GM21529 (cell line): ENCODE data around the gene RNF145.
"Not testable (repeated sequence)": the region's sequence is repeated elsewhere in the genome, so short reads cannot be mapped to it uniquely, and the experiment has no call there.

Experiments used
- ATAC-seq: cut with Tn5 transposase; IDR thresholded peaks from one replicate; pipeline ENCODE4 v1.9.1; 2021; ENCODE audit not compliant: unreplicated experiment

The RNF145 gene

DNA sequence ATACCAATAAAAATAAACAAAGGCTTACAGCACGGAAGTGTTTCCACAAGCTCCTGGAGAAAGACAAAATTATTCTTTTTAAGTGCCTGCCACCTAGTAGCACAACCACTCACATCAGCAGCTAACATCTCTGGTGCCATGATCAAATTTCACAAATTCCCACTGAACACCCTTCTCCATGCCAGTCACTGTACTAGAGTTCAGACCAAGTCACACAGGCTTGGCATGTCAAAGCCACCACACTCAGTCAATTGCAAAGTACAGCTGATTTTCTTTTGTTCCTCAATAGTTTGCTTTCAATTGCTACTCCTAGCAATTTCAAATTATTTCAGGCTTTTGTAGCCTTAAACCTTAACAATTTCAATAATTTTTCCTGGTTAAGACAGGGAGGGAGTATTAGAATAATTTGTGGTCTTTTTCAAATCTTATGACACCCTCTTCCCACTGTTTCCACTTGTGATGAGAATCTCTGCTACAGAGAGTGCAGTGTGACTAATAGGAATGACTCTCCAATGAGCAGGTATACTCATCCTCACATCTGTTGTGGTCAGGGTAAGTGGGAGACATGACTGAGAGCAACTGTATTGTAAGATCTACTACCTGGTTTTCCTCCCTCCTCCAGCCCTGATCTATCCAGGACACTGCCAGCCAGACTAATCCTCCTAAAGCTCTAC is 46.2 kb downstream of the RNF145 start:
- ATAC-seq = peak; percentile 56

GRCh38 chr5:159161361-159162214 is 47.8 kb downstream of the RNF145 start:
- ATAC-seq = no peak

DNA sequence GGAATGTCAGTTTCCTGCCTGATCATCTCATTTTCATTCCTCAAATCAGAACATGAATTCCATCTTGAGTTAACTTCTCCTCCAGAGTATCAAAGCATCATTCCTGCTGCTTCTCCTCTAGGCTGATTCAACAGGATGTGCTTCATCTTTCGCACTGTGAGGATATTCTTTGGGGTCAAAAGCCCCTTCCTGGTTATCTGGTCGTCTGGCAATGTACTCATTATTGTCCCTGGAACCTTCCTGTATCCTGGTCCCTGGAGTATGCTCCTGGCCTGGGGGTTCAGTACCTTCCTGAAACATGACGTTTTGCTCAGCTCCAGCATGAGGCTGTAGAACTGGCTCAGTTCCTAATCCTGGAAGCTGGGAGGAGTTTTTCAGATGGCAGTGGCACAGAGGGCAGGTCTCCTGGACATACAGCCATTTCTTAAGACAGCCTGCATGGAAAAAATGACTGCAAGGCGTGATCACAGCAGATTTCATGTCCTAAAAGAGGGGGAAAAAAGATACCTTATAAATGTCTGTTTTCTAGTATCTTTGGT is 50.7 kb downstream of the RNF145 start:
- not testable (repeated sequence) for ATAC-seq

GRCh38 chr5:159157552-159157951 is 51.8 kb downstream of the RNF145 start:
- ATAC-seq = no peak

DNA sequence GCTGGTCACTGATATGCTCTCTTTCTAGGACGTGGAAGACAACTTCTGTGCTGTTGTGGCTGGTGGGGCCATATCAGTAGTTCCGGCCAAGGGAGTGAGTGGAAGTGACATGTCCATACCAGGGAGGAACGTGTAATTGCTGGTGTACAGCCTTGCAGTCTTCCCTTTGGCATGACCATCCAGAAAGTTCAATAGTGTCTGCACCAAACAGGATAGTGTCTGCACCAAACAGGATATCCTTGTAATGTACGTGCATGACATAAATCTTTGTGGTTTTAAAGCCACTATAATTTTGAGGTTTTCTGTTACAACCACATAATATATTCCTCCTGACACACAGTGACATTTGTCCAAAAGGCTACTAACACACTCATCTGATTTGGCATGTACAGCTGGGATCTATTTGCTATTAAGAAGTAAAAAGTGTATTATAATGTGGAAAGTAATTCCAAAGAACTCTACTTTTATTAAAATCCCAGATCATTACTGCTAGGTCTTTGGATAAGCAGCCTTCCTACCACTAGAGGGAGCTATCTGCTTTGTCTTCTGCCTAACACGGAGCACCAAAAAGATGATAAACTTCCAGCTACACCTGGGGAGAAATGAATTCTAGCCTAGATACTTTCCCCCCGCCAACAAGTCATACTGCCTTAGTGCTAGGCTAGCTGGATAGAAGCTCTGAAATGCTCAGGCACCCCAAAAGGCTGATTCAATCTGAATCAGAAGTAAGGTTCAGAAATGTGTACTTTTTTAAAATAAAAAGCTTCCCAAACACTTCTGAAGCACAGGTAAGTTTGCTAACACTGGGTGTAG is 52.7 kb downstream of the RNF145 start:
- ATAC-seq = peak; percentile 76

GRCh38 chr5:159155960-159156359 is 53.4 kb downstream of the RNF145 start:
- ATAC-seq = no peak

- ATAC-seq = no peak
These were observed 56.5 kb downstream of the RNF145 start for GRCh38 chr5:159152876-159153275.

DNA sequence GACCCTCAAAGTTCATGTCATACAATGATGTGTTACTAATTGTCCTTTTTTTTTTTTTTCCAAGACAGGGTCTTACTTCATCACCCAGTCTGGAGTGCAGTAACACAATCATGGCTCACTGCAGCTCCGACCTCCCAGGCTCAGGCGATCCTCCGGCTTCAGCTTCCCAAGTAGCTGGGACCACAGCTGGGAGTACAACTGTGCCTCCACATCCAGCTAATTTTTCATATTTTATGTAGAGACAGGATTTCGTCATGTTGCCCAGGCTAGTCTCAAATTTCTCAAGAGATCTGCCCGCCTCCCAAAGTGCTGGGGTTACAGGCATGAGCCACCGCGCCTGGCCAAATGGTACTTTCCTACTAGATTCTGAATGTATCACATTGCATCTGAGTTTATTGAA is 60.3 kb downstream of the RNF145 start:
- ATAC-seq = no peak

DNA sequence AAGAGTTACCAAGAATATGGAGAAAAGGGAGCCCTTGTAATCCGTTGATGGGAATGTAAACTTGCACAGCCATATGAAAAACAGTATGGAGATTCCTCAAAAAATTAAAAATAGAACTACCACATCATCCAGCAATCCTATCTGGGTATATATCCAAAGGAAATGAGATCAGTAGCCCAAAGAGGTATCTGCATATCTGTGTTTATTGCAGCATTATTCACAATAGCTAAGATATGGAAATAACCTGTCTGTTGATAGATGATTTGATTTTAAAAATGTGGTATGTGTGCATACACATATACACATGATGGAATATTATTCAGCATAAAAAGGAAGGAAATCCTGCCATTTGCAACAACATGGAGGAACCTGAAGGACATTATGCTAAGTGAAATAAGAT is 61.4 kb downstream of the RNF145 start:
- ATAC-seq = no peak

DNA sequence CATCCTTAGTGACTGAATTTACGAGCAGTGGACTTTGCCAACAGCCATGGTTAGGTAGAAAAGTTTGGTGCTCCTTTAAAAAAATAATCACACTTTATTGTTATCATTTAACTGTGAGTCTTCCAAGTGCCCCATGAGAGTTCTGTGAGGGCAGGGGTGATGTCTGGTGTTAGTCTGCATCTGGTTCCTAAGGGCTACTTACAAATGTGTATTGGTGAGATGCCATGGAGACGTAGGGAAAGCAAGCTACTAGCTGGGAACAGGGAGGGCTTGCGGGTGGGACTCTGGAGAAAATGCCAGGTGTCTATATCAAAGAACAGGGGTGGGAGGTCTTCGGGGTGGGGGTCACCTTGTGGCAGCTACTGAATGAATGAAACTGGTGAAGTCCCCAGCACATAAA is 62.5 kb downstream of the RNF145 start:
- no peak for ATAC-seq

DNA sequence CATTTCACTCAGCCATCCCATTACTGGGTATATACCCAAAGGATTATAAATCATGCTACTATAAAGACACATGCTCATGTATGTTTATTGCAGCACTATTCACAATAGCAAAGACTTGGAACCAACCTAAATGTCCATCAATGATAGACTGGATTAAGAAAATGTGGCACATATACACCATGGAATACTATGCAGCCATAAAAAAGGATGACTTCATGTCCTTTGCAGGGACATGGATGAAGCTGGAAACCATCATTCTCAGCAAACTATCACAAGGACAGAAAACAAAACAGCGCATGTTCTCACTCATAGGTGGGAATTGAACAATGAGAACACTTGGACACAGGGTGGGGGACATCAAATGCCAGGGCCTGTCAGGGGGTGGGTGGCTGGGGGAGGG is 64.2 kb downstream of the RNF145 start:
- ATAC-seq = not testable (repeated sequence)

DNA sequence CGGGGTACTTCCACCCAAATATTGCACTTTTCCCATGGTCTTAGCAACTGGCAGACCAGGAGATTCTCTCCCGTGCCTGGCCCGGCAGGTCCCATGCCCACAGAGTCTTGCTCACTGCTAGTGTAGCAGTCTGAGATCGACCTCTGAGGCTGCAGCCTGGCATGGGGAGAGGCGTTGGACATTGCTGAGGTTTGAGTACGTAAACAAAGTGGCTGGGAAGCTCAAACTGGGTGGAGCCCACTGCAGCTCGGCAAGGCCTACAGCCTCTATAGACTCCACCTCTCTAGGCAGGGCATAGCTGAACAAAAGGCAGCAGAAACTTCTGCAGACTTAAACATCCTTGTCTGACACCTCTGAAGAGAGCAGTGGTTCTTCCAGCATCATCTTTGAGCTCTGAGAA is 69.6 kb downstream of the RNF145 start:
- no peak for ATAC-seq

DNA sequence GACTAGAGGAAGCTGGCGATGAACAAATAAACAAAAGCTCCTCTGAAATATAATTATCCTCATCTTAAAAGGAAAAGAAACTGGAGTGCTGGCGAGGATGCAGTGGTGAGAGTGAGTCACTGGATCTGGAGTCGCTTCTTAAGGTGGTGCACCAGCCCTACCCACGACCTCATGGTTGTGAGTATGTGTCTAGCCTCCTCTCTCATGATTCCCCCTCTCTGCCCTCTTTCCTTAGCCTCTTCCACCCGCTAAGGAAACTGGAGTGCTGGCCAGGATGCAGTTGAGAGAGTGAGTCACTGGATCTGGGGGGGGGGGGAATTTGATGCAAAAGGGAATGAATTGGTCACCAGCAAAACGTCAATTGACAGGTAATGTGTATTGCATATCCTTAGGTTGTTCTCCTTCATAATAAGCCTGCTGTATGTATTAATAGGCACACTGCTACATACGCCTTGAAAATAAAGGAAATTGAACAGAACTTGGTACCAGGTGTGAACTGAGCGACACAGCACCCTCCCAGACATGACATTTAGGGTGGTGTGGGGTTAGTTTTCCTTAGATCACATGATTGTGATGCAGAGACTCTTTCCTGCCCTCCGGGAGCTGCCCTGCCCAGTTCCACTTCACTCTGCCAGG is 73.3 kb downstream of the RNF145 start:
- ATAC-seq = no peak

DNA sequence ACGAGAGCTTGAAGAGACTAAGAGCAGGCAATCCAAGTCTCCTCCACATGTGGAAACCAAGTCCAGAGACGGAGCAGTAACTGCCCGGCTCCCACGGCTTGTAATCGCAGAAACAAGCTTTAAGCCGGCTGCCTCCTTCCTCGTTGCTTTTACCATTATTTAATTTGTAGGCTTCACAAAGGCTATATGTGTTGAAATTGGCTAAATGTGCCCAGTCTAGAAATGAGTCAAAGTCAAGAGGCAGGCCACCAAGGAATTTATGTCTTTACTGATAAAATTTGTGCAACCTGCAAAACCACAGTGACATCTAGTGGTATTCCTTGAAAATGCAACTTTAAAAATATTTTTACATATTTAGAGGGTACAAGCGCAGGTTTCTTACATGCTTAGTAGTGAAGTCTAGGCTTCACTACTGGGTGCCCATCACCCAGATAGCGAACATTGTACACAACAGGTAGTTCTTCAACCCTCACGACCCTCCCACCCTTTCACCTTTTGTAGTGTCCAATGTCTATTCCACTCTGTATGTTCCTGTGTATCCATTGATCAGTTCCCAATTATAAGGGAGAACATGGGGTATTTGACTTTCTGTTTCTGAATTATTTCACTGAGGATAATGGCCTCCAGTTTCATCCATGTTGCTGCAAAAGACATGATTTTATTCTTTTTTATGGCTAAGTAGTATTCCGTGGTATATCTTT is 76.2 kb downstream of the RNF145 start:
- peak; percentile 61 for ATAC-seq

GRCh38 chr5:159132429-159133040 is 76.8 kb downstream of the RNF145 start:
- no peak for ATAC-seq

DNA sequence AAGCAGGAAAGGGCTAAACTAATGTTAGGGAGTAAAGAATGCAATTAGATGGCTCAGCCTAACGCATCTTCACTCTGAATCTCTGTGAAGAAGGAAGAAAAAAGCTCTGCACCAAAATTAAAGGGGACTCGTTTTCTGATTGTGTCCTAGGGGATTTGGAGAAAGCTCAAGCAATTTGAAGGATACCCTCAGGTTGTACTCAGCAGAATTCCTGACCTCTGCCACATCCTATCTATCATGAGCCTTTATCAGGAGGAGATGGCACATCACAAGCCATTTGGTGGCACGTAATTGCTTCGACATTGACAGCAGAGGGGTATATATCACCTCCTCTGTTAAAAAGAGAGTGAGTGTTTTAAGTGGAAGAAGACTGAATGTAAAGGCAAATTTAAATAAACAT is 77.4 kb downstream of the RNF145 start:
- no peak for ATAC-seq

DNA sequence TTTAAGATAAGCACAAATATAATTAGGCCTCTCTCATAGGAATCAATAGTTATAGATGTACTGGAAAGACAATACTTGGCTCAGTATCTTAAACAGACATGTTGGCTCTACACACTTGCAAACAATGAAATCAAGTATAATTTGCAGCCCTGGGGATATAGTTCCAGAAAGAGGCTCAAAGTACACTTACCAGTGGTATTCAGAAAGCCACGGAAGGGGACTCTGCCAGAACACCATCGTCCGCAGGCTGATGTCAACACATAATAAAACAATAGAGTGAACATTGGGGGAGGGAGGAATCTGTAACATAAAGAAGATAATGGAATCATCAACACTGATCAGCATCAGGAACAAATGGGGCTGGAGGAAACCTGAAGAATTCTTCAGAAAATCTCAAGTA is 78.5 kb downstream of the RNF145 start:
- no peak for ATAC-seq

- ATAC-seq = no peak
These were observed 81.2 kb downstream of the RNF145 start for GRCh38 chr5:159128070-159128541.

DNA sequence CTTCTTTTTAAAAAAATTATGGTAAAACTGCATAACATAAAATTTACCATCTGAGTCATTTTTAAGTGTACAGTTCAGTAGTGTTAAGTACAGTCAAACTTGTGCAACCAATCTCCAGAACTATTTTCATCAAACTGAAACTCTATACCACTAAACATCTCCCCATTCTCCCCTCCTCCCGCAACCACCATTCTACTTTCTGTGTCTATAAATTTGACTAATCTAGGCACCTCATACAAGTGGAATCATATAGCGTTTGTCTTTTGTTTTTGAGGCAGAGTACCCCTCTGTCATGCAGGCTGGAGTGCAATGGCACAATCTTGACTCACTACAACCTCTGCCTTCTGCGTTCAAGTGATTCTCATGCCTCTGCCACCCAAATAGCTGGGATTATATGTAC is 85.7 kb downstream of the RNF145 start:
- ATAC-seq = no peak

- no peak for ATAC-seq
These were observed 86.2 kb downstream of the RNF145 start for GRCh38 chr5:159123189-159123588.
